Left ventricle myocardium inferior (tissue), 1 donor: ENCODE results near the gene FAM107B. TPM values are rescaled to one million over a fixed set of nuclear protein-coding genes. Genes with fewer than 3 reads are reported as not detected.

Experiments
- DNase-seq: peaks from one replicate; pipeline ENCODE4 v3.0.0-alpha.2; 2020
- H3K27ac ChIP-seq: fragments of 200-600 bp; replicated peaks from 2 replicates; pipeline ENCODE4 v1.8.0; 2021
- H3K27me3 ChIP-seq: fragments of 200-600 bp; 2 replicates; pipeline ENCODE4 v1.8.0; 2021; ENCODE audit warnings: low read depth
- H3K36me3 ChIP-seq: fragments of 200-600 bp; 2 replicates; pipeline ENCODE4 v1.8.0; 2021
- H3K4me1 ChIP-seq: fragments of 200-600 bp; 2 replicates; pipeline ENCODE4 v1.8.0; 2021
- H3K4me3 ChIP-seq: fragments of 200-600 bp; 2 replicates; pipeline ENCODE4 v1.8.0; 2021; ENCODE audit warnings: mild to moderate bottlenecking, moderate library complexity
- H3K9me3 ChIP-seq: fragments of 200-600 bp; replicated peaks from 2 replicates; pipeline ENCODE4 v1.8.0; 2021
- intact Hi-C: fragments of 100-400 bp; cut with micrococcal nuclease; formaldehyde crosslinking; loops from one replicate; pipeline ENCODE4 v1.11.0; 2022
- total RNA-seq: library from RNA; stranded (reverse); fragmentation: NEBNext Ultra II Directional; extraction: Animal tissue kit (Norgen Biotek cat#: 25700); gene quantifications from one replicate; pipeline ENCODE4 v1.2.1, GENCODE V29; 2021
- TF ChIP-seq, protein P1 (sequence below): fragments of 200-600 bp; IDR thresholded peaks from 2 replicates; pipeline ENCODE4 v1.8.0; 2021; ENCODE audit warnings: antibody characterized with exemption, mild to moderate bottlenecking, borderline replicate concordance
- donor health status: DM: no; HTN: yes; CAD: no; lungs with severe emphysema.

The FAM107B gene
- total RNA-seq, 1 donor from 2014 or later, result 4.7 TPM

GRCh38 chr10:14478201-14478600 is 296.5 kb downstream of the FAM107B start:
- TF ChIP-seq, protein P1, sequence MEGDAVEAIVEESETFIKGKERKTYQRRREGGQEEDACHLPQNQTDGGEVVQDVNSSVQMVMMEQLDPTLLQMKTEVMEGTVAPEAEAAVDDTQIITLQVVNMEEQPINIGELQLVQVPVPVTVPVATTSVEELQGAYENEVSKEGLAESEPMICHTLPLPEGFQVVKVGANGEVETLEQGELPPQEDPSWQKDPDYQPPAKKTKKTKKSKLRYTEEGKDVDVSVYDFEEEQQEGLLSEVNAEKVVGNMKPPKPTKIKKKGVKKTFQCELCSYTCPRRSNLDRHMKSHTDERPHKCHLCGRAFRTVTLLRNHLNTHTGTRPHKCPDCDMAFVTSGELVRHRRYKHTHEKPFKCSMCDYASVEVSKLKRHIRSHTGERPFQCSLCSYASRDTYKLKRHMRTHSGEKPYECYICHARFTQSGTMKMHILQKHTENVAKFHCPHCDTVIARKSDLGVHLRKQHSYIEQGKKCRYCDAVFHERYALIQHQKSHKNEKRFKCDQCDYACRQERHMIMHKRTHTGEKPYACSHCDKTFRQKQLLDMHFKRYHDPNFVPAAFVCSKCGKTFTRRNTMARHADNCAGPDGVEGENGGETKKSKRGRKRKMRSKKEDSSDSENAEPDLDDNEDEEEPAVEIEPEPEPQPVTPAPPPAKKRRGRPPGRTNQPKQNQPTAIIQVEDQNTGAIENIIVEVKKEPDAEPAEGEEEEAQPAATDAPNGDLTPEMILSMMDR, result no peak
- intact Hi-C loops, result loop anchor here (5.0 kb wide), 1 partner anchor 281 kb away; no protein-coding TSS in a partner anchor
- H3K27ac ChIP-seq, result peak overlapping the region; percentile 12
- no peaks in the 10 kb centered on the region for H3K9me3 ChIP-seq
- peaks cover 7% of the 10 kb centered on the region for H3K4me1 ChIP-seq
- no peaks in the 10 kb centered on the region for H3K36me3 ChIP-seq
- no peak overlapping the region for H3K4me3 ChIP-seq
- H3K27me3 ChIP-seq, result peaks cover 7% of the 10 kb centered on the region
- no peak for DNase-seq

- Histone ChIP-seq H3K27ac (no peak overlapping the region), H3K36me3 (no peaks in the 10 kb centered on the region), H3K9me3 (no peaks in the 10 kb centered on the region), H3K4me1 (peaks cover 7% of the 10 kb centered on the region), H3K4me3 (no peak overlapping the region), H3K27me3 (peaks cover 12% of the 10 kb centered on the region)
- no peak for DNase-seq
- intact Hi-C loops, result loop anchor here (5.0 kb wide), 1 partner anchor 280 kb away; no protein-coding TSS in a partner anchor
- TF ChIP-seq, protein P1, result no peak
These were observed 297.3 kb downstream of the FAM107B start for GRCh38 chr10:14477408-14477710.

DNA sequence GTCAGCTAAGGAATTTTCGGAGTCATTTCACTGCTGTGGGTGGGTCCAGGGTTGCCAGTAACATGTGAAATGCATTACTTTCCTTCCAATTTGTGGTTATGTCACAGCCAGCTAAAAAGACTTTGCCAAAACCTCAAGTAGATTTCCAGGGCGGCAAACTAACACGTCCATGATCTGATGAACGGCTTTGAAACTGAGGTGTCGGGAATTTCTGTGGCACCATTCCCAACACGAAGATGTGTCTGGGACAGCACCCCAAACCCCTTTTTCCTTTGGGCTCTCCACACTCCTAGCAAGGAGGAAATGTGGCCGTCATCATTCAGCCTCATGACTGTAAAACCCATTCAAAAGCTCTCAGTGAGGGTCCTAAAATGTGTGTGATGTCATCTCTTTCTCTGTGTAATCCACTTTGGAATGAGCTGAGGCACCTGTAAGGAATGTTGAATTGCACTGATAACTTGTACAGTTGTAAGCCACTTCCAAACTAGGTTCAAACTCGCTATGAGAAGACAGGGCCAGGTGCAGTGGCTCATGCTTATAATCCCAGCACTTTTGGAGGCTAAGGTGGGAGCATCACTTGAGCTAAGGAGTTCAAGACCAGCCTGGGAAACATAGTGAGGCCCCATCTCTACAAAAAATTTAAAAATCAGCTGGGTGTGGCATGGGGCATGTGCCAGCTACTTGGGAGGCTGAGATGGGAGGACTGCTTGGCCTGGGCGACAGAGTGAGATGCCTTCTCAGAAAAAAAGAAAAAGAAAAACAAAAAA is 297.9 kb downstream of the FAM107B start:
- Histone ChIP-seq H3K27ac (no peak overlapping the region), H3K36me3 (no peaks in the 10 kb centered on the region), H3K9me3 (no peaks in the 10 kb centered on the region), H3K27me3 (peaks cover 15% of the 10 kb centered on the region), H3K4me3 (no peak overlapping the region), H3K4me1 (peaks cover 7% of the 10 kb centered on the region)
- TF ChIP-seq, protein P1, result no peak
- DNase-seq, result no peak
- intact Hi-C loops, result loop anchor here (5.0 kb wide), 1 partner anchor 280 kb away; no protein-coding TSS in a partner anchor

GRCh38 chr10:14476006-14476405 is 298.7 kb downstream of the FAM107B start:
- TF ChIP-seq, protein P1, result no peak
- H3K36me3 ChIP-seq, result no peaks in the 10 kb centered on the region
- peaks cover 17% of the 10 kb centered on the region for H3K27me3 ChIP-seq
- H3K27ac ChIP-seq, result no peak overlapping the region
- peaks cover 7% of the 10 kb centered on the region for H3K4me1 ChIP-seq
- no peak for DNase-seq
- no peaks in the 10 kb centered on the region for H3K9me3 ChIP-seq
- intact Hi-C loops, result loop anchor here (5.0 kb wide), 1 partner anchor 279 kb away; no protein-coding TSS in a partner anchor
- H3K4me3 ChIP-seq, result no peak overlapping the region

DNA sequence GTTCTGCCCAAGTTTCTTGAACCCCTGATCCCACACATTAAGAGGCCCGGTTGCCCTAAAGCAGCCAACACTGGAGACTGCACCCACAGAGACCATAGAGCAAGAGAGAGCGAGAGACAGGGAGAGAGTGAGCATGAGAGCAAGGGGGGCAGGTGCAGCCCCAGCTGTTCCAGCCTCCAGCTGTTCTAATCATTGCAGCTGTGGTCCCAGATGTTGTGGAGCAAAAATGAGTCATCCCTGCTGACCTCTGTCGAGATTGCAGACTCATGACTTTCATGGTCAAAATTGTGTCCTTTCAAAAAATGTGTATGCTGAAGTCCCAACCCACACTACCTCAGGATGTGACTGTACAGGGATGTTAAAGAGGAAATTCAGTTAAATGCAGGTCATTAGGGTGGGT is 300.0 kb downstream of the FAM107B start:
- Histone ChIP-seq H3K27me3 (peaks cover 17% of the 10 kb centered on the region), H3K9me3 (no peaks in the 10 kb centered on the region), H3K36me3 (no peaks in the 10 kb centered on the region), H3K27ac (no peak overlapping the region), H3K4me1 (peaks cover 7% of the 10 kb centered on the region), H3K4me3 (no peak overlapping the region)
- TF ChIP-seq, protein P1, result no peak
- peak; percentile 24 for DNase-seq
- intact Hi-C loops, result loop anchor here (5.0 kb wide), 1 partner anchor 277 kb away; no protein-coding TSS in a partner anchor
